Activated CD4-positive, alpha-beta T cell treated with anti-CD3 and anti-CD28 coated beads, Interleukin-2, amount 50 U/mL, for 16 hours (primary cell): Measurements from ENCODE around the gene NADK.

Experiments used
- DNase-seq: peaks from one replicate; pipeline ENCODE4 v3.0.0-alpha.2; 2020

NADK gene, protein sequence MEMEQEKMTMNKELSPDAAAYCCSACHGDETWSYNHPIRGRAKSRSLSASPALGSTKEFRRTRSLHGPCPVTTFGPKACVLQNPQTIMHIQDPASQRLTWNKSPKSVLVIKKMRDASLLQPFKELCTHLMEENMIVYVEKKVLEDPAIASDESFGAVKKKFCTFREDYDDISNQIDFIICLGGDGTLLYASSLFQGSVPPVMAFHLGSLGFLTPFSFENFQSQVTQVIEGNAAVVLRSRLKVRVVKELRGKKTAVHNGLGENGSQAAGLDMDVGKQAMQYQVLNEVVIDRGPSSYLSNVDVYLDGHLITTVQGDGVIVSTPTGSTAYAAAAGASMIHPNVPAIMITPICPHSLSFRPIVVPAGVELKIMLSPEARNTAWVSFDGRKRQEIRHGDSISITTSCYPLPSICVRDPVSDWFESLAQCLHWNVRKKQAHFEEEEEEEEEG

DNA sequence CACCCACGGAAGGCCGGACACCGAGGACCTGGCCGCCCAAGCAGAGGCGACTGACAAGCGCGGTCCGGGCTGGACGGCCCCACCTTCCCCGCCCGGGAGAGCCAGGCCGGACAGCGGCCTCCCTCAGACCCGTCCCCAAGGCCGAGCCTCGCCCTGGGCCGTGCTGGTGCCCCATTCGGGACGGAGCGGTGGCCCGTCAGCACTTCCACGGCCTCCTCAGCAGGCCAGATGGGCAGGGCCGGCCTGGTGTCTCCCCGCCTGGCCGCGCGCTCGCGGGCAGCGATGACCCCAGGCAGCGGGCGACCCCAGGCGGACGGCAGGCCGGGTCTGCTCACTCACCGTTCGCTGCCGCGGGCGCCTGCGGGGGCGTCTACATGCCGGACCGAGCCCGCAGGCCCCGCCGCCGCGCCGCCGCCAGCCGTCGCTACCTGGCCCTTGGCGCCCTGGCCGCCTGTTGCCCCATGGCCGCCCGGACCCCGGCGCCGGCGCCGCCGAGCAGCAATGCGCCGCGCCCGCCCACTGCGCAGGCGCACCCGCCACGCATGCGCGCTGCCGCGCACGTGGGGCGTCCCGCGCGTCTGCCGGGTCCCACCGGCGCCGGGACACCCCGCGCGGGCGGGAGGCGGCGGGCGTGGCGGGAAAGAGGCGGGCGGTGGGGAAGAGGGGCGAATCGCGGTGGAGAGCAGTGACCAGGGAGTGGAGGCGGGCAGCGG is at the start of gene NADK:
NADK (minus strand) TSS at position 521 of the 713 bp plus-strand sequence. CDS start 13,064 bp downstream, outside the sequence.
- DNase-seq = peak; percentile 67

DNA sequence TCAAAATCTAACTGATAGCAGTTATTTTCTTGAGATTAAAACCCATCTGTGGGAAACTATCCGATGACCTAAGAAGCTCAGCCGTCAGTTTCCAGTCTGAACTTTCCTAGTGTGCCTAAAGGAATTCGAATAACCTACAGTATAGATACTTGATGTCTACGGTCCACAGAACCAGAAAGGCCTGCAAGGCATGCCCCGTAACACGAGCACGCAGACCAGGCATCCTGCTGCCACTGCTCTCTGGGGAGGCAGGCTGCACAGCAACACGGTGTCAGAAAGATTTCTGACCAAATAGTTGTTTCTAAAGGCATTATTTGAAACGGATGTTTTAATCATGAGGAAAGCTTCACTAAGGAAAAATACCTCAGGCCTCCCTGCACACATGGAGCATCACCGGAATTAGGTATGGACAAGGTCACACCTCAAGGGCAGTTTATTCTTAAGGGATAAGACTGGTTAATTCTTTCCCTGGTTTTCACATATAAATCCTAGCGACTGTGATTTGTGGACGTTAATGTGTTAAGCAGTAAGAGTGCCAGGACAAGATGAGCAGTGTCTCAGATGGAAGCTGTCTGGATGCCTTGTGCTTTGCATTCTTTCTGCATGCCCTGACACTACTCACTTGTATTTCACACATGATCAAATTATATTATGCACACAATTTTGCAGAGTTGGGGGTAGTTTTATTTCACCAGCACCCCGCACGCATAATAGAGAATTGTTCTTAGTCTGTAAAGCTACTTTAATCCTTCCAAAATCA is 49.0 kb upstream of the NADK start:
- no peak for DNase-seq

DNA sequence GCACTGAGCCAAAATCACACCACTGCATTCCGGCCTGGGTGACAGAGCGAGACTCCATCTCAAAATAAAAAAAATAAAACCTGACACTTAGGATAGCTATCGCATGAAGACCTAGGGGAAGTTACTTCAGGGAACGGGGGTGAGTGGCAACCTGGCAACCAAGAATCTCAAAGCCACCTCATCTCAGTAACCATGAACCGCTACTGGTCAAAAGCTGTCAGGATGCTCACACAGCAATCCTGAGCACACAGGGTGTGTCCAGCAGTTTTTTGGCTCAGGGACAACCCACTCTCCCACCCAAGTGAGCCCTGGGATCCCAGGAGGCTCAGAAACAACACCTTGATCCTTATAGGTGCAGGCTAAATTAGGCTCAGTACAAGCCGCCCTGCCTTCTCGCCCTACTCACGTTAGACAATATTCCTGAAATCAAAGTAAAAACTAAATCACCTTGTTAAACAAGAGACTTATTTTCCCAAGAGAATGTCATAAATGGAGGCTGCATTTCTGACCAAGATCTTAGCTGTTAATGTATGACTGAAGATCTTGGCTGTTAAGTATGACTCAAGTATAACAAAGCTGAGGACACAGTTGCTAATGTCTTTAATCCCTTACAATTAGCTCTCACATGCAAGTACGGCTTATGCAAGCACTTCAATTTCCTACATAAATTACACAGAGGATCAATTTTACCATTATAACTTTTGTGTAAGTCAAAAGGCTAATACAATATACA is 48.3 kb upstream of the NADK start:
- peak; percentile 12 for DNase-seq

DNA sequence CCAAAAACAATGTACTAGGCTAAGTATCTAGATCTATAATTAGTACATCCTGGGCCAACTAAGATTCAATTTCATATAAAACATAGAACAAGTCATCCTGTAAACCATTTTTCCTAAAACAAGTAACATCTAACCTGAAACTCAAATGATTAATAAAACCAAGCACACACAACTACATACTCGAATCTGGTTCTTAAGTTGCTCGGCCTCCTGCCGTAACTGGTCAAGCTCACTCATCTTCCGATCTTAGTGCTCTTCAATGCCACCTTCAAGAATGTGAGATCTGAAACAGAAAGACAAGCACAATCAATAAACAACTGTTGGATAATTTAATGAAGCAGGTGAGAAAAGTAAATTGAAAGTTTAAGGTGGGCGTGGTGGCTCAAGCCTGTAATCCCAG is 46.9 kb upstream of the NADK start:
- DNase-seq = peak; percentile 43

DNA sequence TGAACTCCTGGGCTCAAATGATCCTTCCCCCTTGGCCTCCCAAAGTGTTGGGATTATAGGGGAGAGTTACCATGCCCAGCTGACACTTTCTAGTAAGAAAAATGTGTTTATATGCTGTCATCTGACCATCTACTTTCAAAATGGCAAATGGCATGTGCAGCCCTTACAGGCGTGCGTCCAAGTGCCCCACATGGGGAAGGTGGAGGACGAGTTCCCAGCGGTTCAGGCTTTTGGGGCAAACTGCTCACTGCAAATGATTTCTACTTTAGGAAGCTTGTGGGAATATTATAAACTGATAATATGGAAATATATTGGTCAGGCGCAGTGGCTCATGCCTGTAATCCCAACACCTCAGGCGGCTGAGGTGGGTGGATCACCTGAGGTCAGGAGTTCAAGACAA is 41.5 kb upstream of the NADK start:
- DNase-seq = no peak

DNA sequence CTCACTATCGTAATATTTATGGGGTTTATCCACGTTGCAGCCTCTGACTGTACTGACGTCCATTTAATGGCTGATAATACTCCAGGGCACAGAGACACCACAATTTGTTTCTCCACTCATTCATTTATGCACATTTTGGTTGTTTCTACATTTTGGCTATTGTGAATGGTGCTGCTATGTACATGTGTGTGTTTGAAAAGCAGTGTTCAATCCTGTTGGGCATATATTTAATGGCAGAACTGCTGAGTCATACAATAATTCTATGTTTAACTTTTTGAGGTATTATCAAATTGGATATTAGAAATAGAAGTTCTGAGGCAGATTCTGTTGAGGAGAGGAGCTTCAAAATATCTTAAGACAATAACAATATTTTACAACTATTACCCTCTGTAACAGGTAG is 39.0 kb upstream of the NADK start:
- DNase-seq = no peak

DNA sequence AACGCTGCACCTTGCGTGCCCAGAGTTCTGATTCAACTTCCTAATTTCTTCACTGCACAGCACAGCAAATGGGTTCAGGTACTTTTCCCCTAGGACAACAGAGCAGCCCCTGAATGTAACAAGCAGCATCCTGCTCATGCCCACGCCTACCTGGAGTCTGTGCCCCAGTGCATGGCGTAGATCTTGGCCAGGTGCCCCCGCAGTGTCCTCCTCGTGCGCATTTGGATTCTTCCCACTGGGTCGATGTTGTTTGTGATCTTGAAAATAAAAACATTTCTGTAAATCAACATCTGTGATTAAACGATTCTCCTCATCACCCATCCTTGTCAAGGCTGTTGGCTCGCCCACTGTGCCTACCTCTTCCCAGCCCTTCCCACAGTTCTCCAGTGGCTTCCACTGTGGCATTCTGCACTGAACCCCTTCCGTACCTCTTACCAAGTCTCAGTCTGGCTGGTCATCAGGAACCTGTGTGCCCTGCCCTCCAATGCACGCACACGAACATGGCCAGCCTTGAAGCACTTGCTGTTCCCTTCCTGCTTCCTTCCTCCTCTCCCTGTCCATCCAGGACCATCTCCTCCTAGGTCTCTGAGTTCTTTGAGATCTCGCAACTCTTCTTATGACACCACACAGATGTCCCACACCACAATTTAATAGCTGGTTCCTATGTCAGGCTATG is 37.5 kb upstream of the NADK start:
- no peak for DNase-seq

DNA sequence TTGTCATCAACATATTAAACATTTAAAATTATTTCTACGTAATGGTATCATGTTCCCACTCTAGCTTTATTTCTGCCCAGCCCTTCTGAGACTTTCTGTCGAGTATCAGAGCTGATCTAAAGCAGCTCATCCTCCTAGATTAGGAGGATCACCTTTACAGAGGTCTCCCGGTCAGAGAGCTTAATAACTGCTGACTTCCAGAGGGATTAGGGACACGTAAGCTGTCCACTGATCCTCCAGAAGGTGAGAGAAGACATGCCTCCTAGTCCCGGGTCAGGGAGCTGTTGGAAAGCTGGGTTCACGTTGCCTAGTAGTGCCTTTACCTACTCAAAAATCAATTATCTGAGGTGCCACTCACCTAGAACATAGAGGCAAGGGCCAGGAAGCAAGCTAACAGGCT is 31.2 kb upstream of the NADK start:
- DNase-seq = no peak

DNA sequence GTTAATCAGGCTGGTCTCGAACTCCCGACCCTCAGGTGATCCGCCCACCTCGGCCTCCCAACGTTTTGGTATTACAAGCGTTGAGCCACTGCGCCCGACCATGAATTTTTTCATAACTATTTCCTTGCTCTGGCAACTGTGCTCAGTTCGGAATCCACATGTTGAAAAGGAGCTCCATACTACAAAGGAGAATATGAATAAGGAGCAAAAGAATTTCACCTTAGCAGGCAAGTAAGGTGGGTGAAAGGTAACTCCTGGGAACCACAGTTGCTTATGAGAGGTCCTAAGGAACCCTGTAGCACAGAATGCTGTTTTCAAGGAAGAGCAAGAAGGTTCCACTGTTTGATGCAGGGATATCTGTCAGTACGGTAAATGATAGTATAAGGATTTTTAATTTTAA is 29.9 kb upstream of the NADK start:
- DNase-seq = no peak

DNA sequence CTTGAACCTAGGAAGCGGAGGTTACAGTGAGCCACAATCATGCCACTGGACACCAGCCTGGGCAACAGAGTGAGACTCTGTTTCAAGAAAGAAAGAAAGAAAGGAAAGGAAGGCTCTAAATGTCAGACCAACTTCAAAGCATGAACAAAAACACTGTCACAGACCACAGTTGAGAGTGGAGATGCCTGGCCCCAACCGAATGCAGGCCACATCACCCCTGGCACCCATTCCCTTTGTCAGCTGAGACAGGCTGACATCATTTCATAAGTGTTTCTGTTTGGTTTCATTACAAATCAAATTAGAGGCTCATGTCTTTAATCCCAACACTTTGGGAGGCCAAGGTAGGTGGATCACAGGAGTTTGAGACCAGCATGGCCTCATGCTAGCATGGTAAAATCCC is 28.6 kb upstream of the NADK start:
- no peak for DNase-seq

DNA sequence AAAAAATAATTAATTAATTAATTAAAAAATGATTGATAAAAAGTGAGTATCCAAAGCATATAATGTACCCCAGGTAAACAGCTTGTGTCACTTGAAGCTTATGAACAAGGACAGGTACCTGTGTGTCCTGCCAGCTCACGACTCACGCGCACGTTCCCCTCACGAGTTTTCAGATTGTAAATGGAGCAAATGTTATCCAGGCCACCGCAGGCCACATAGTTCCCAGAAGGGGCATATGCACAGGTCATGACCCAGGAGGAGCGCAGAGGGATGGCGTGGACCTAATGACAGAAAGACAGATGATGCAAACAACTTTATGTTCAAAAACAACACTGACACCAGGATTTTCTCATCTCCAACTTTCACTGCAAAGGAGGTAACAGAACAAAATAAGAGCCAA is 26.0 kb upstream of the NADK start:
- no peak for DNase-seq

DNA sequence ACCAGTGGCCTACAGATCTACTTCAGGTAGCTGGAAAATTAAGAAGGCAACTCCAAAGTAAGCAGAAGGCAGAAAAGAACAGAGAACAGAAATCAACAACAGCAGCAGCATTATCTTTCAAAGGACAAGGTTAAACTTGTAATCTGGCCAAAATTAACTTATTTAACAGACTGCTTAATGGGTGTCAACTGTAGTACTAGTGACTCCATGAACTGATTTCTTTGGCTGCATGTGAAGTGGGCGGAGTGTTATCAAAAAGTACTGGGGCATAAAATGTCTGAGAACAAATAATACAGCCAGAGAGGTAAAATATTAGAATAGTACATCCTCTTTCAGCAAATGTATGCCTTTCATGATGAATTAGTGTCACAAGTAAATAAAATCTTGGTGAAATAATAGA is 24.6 kb upstream of the NADK start:
- no peak for DNase-seq

DNA sequence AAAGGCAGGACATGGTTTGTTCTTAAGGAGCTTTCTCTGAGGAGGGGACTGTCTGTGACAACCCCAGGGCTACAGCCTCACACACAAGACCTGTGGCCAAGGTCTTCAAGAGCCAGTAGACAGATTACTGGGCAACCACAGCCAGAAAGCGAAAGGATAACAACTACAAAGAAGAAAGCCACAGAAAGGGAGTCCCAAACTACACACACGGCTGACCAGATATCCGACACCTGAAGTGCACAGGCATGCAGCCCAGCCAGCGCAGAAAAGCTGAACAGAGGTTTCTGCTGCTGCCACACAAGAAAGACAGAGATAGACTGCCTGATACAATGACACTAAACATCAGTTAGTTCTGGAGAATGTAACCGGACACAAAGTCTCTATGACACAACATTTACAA is 21.4 kb upstream of the NADK start:
- no peak for DNase-seq

DNA sequence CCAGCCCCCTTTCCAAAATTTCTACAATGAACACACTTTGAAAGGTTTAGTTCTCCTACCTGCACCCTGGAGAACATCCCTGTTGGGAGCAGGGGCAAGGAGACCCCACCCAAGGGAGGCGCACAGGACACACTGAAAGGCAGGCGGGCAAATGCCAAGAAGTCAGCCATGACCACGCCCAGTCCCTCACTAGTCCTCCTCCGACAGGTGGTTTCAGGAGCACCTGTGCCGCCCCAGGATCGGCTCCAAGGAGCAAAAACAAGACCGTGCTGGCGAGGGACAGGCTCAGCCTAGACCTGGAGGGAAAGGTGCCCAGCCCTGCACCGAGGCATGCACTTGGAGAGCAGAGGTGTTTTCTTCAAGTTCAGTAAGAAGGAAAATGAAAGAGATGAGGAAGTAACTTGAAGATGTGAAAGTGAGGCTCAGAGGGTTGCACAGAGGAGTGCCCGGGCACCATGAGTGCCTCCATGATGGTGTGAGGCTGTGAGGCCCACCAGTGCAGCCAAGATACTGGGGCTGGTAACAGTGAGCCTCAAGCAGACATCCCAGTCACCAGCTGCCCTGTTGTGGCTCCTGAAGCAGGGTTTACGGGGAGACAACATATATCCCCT is 19.6 kb upstream of the NADK start:
- DNase-seq = no peak

DNA sequence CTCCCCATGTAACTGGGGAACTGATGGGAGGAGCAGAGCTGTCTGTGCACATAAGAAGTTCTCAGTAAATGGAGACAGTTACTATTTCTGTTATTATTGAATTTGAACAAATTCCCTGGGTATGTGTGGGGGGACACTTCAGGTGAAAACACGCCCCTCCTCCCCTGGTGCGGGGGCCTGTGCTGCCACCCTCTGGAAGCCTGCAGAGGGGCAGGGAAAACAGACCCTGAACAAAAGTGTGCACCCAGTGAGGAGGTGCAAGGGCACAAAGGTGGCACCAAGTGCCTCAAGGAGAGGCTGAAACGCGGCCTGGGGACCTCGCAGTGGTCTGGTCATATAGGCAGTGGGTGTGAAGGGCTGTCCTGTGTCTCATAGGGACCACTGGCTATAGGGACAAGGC is 18.2 kb upstream of the NADK start:
- DNase-seq = no peak

DNA sequence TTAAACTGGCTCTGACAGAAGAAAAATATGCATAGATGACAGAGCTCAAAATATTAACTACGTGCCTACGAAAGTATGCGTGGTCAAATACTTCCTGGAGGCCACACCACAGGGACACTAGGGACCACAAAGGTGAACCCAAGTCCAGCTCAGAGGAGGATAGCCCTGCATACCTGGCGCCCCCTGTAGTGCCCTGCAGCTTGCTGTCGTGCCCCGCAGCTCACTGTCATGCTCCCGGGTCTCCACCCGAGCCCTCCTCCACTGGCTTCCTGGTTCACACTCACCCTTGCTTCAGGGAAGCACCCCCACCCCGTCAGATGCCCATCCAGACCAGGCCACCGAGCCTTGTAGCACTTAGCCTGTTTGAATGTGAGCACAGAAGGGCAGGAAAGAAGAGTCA is 16.7 kb upstream of the NADK start:
- DNase-seq = no peak

DNA sequence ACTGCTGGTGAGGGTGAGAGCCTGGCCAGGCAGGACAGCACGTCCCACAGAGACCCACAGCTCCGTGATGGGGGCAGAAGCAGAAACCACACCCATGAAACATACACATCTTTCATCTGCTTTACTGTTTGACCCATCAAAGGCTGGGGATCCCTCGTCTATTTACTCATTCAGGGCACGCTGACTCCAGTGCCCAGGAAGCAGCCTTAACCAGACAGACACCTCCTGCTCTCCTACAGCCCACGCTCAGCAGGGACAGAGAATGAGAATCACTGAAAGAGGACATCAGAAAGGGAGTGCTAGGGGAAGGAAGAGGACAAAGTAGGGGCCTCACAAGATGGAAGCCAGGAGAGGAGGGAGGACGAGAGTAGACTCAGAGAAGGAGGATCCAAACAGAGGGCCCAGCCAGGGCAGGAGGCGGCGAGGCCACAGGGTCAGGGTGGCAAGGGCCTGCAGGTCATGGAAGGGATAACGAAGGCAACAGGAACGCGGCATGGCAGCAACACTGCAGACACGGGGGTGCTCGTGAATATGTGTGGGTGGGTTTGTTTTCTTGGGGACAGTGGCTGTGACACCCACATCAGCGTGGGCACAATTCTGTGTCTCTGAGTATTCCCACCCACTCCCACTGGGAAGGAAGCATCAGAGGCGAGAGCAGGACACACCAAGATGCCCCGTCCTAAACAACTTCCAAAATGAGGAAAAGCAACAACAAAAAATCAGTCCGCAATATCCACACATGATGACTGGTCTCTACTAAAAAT is 15.4 kb upstream of the NADK start:
- no peak for DNase-seq

DNA sequence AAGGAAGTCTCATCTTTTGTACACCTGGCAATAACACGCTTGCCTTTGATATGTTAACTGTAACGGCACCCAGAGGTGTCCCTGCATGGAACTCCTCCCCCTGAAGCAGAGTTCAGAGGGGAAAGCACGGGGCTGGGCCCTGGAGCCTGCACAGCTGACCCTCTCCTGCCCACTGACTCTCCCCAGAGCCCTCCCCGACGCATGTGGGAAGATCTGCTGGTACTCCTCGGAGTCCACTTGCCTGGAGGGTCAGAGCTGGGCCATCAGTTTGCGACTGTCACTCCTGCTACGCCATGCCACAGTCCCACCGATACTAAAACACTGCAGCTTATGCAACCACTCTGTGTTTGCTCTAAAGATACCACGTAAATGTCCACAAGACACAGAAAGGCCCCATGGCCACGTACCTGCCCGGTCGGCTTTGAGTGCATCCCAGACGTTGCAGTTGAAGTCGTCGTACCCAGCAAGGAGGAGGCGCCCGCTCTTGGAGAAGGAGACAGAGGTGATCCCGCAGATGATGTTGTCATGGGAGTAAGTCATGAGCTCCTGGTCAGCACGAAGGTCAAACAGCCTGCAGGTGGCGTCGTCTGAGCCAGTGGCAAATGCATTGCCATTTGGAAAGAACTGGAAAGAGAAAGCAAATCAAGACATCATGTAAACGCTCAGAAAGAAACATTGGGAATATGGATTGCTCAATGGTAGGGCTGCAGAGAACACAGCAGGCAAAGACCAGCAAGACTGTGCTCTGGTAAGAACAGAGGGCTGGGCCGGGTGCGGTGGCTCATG is 10.6 kb upstream of the NADK start:
- no peak for DNase-seq

DNA sequence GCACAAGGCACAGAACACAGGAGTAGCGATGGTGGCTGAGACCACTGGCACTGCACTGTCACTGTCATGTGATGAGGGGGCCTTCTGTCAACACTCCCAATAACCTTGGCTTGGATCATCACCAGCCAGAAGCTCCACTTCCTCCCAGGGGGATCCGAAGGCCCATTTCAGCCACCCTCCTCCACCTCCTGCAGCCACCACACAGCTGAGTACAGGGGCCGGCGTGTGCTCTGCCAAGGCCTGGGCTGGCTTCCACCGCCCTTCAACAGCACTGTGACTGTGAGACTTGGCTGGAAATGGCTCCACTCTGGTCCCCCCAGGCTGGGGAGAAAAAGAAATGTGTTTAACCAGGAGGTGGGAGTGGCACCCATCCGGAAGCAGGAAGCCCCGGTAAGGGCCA is 9.9 kb upstream of the NADK start:
- no peak for DNase-seq
